ENCODE measurements around the gene IL12RB2. TPM values are rescaled to one million over a fixed set of nuclear protein-coding genes. Genes with fewer than 3 reads are reported as not detected.

Gene IL12RB2
- total RNA-seq, 1 experiment from 2014 or later = 0.22 TPM

- Histone ChIP-seq H3K4me2 (ENCODE audit: low read length) (no peak overlapping the region), H3K9me3 (ENCODE audit: control insufficient read depth in 1 of 2, insufficient read depth in 1 of 2, low read depth in 1 of 2, low read length in 2 of 2) (no peaks in the 10 kb centered on the region), H3K27me3 (ENCODE audit: insufficient read depth, low read length) (no peaks in the 10 kb centered on the region), H3K79me2 (ENCODE audit: insufficient read depth, low read length) (peaks cover 25% of the 10 kb centered on the region), H2AFZ (ENCODE audit: low read depth, low read length, poor library complexity, severe bottlenecking) (no peak overlapping the region), H3K9ac (ENCODE audit: low read length) (no peak overlapping the region), H3K27ac (ENCODE audit: low read depth, low read length) (no peak overlapping the region), H3K9me2 (ENCODE audit: insufficient read depth) (no peaks in the 10 kb centered on the region), H4K20me1 (ENCODE audit: insufficient read depth) (peaks cover 13% of the 10 kb centered on the region), H3K36me3 (ENCODE audit: control insufficient read depth in 1 of 2, insufficient read depth in 2 of 2, low read length in 2 of 2) (peaks cover 8 to 18% of the 10 kb centered on the region in 2 experiments; a peak in 3 of 4 replicates), H3K4me3 (replicated peaks in 1 of 2; ENCODE audit: low read depth in 1 of 2, low read length in 2 of 2) (no peak overlapping the region), H3K4me1 (ENCODE audit: control insufficient read depth in 1 of 2, insufficient read depth in 2 of 2, low read length in 2 of 2) (peaks cover 7 to 32% of the 10 kb centered on the region in 2 experiments; a peak in 3 of 4 replicates)
- CTCF ChIA-PET = no interaction called here
- RAD21 ChIA-PET (ENCODE audit: low non-redundant PET in 1 of 2, low total read pairs in 2 of 2, uncharacterized antibody in 2 of 2, unreplicated experiment in 2 of 2) = interaction anchor here in 1 of 2 experiments (0.6 kb wide), 1 partner anchor 87 kb away, joined by 5 read pairs; no protein-coding TSS in a partner anchor
- POLR2A ChIA-PET = no interaction called here
- no TSS peak for BruUV-seq (replicated peaks)
- ATAC-seq (no peak), DNase-seq (ENCODE audit: low read depth, low spot score) (no peak)
- TF ChIP-seq SP1 (IDR thresholded peaks at IDR 0.05; ENCODE audit: low read depth) (no peak), SIN3A (IDR thresholded peaks at IDR 0.05; ENCODE audit: low read depth) (no peak), EZH2phosphoT487 (IDR thresholded peaks at IDR 0.05; ENCODE audit: borderline replicate concordance) (no peak), JUND (IDR thresholded peaks at IDR 0.05) (no peak), FOSL1 (IDR thresholded peaks at IDR 0.05; ENCODE audit: low read depth) (no peak), CTCF (IDR thresholded peaks at IDR 0.05 in 2 of 3, conservative IDR thresholded peaks at IDR 0.05 in 1 of 3; ENCODE audit: borderline replicate concordance in 1 of 3, insufficient read depth in 1 of 3, low read depth in 2 of 3, low read length in 2 of 3) (no peak), ZFX (IDR thresholded peaks at IDR 0.05) (no peak), EGR1 (IDR thresholded peaks at IDR 0.05; ENCODE audit: low read depth) (no peak), REST (IDR thresholded peaks at IDR 0.05; ENCODE audit: low read depth) (no peak), YY1 (IDR thresholded peaks at IDR 0.05; ENCODE audit: extremely low read depth, insufficient replicate concordance, low read depth, low read length) (no peak), EZH2 (IDR thresholded peaks at IDR 0.05) (no peak), POLR2A (IDR thresholded peaks at IDR 0.05; ENCODE audit: borderline replicate concordance, extremely low read depth, insufficient read depth, insufficient read length) (no peak), ZNF274 (IDR thresholded peaks at IDR 0.05; ENCODE audit: low read depth, low read length) (no peak)
- TF ChIP-seq, protein P1, sequence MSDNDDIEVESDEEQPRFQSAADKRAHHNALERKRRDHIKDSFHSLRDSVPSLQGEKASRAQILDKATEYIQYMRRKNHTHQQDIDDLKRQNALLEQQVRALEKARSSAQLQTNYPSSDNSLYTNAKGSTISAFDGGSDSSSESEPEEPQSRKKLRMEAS (IDR thresholded peaks at IDR 0.05) = no peak
- TF ChIP-seq, protein P2, sequence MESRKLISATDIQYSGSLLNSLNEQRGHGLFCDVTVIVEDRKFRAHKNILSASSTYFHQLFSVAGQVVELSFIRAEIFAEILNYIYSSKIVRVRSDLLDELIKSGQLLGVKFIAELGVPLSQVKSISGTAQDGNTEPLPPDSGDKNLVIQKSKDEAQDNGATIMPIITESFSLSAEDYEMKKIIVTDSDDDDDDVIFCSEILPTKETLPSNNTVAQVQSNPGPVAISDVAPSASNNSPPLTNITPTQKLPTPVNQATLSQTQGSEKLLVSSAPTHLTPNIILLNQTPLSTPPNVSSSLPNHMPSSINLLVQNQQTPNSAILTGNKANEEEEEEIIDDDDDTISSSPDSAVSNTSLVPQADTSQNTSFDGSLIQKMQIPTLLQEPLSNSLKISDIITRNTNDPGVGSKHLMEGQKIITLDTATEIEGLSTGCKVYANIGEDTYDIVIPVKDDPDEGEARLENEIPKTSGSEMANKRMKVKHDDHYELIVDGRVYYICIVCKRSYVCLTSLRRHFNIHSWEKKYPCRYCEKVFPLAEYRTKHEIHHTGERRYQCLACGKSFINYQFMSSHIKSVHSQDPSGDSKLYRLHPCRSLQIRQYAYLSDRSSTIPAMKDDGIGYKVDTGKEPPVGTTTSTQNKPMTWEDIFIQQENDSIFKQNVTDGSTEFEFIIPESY (IDR thresholded peaks at IDR 0.05; ENCODE audit: extremely low read depth, insufficient replicate concordance, low read length) = no peak
- TF ChIP-seq, protein P3, sequence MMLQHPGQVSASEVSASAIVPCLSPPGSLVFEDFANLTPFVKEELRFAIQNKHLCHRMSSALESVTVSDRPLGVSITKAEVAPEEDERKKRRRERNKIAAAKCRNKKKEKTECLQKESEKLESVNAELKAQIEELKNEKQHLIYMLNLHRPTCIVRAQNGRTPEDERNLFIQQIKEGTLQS (IDR thresholded peaks at IDR 0.05) = no peak
- intact Hi-C loops (cut with micrococcal nuclease) = no loop called here
Measured at GRCh38 chr1:67432745-67433144, 125.1 kb downstream of the IL12RB2 start.
